Measurements from ENCODE around the gene TMC8. TPM values are rescaled to one million over a fixed set of nuclear protein-coding genes. Genes with fewer than 3 reads are reported as not detected.
A peak's percentile ranks its signal among the peaks of the same experiment; 100 is the strongest.
"Not testable (repeated sequence)": the region's sequence is repeated elsewhere in the genome, so short reads cannot be mapped to it uniquely, and the experiment has no call there.

Gene TMC8
- total RNA-seq, 6 donors from 2014 or later = 10.8 to 65.0 (median 33.8) TPM

DNA sequence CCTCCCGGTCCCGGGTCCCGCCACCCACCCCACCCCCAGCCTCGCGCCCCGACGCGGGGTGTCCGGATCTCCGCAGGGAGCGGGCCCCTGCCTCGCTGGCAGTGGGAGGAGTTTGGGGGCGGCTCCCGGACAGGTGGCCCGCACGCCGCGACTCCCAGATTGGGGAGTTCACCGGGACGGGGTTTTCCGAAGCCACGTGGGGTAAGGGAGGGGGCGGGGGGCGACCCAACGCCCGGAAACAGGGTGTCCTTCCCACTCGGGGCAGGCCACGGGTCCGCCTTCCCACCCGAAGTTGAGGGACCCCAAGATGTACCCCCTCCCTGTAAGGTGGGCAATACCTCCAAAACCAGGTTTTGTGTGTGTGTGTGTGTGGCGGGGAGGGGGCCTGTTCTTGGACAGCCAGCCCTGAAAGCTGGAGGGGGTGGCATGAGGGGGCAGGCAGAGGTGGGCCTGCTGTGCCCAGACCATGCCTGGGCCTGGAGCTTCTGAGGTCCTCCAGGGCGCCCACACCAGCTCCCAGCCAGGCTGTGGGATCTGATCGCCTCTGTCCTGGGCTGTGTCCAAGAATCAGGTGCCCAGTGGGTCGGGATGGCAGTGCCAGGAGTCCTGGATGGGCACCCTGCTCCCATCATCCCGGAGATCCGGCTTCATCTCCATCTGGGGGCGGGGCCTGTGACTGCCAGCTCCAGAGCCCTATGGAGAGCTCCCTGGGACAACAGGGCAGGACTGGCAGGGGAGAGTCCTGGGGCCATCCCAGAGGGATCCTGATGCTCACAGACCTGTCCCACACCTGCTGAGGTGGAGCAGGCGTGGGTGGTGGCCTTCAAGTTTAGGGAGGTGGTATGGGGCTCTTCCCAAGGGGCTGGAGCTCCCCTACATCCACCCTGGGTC is 38.6 kb downstream of the TMC8 start:
- H3K4me3 ChIP-seq = peak overlapping the region; percentile 67 to 95 (median 88)
- DNase-seq = peak; percentile 82 to 89
- H3K27me3 ChIP-seq = no peaks in the 10 kb centered on the region
- peak overlapping the region; percentile 95 for H3K27ac ChIP-seq
- no peaks in the 10 kb centered on the region for H3K9me3 ChIP-seq
- peak in 1 of 2 donors; percentile 18 for ATAC-seq (ENCODE audit: low FRiP score in 2 of 2)
- H3K36me3 ChIP-seq = peaks cover 0 to 31% (median 14%) of the 10 kb centered on the region in 4 donors
- 28 to 40% methylated on average over 1 to 6 of the region's 38 CpGs for WGBS, 2 donors
- TF ChIP-seq POLR2AphosphoS5 (IDR thresholded peaks at IDR 0.05) (no peak), CTCF (IDR thresholded peaks at IDR 0.05) (no peak), EP300 (IDR thresholded peaks at IDR 0.05) (no peak), POLR2A (IDR thresholded peaks at IDR 0.05) (no peak)
- peaks cover 48 to 59% (median 53%) of the 10 kb centered on the region in 4 donors for H3K4me1 ChIP-seq

DNA sequence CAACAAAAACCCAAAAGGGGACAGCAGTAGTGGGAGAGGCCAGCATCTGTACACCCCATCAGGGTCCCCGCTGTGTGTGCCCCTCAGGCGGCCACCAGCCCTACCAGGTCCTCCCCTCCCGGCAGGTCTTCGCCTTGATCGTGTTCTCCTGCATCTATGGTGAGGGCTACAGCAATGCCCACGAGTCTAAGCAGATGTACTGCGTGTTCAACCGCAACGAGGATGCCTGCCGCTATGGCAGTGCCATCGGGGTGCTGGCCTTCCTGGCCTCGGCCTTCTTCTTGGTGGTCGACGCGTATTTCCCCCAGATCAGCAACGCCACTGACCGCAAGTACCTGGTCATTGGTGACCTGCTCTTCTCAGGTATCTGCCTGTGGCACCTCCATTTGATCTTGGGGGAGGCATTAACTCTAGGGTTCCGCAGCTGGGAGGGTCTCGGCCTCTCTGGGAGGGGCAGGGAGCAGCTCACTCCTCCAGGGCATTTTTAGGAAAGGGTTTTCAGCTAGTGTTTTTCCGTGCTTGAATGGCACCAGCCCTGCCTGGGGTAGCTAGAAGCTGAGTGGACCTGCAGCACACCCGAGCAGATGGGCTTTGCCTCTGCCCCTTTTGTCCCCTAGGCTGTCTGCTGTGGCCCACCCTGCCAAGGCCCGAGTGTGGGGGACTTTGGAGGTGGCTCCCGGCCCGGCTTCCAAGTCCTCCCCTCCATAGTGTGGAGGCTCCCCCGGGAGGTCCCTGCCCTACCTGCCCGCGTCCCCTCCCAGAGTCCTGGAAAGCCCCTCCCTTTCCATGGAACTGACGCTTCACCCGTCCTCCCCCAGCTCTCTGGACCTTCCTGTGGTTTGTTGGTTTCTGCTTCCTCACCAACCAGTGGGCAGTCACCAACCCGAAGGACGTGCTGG is 40.4 kb downstream of the TMC8 start:
- no peak for ATAC-seq (ENCODE audit: low FRiP score in 2 of 2)
- 84 to 89% methylated on average over 17 to 31 of the region's 31 CpGs for WGBS, 2 donors
- TF ChIP-seq CTCF (IDR thresholded peaks at IDR 0.05) = no peak
- no peak for TF ChIP-seq EP300 (IDR thresholded peaks at IDR 0.05)
- TF ChIP-seq POLR2AphosphoS5 (IDR thresholded peaks at IDR 0.05) = no peak
- TF ChIP-seq POLR2A (IDR thresholded peaks at IDR 0.05) = no peak
- Histone ChIP-seq H3K27ac (peak overlapping the region; percentile 83 to 95 (median 93)), H3K4me1 (peaks cover 66 to 77% (median 71%) of the 10 kb centered on the region in 4 donors), H3K4me3 (no peak overlapping the region), H3K27me3 (no peaks in the 10 kb centered on the region), H3K9me3 (no peaks in the 10 kb centered on the region), H3K36me3 (peaks cover 0 to 31% (median 14%) of the 10 kb centered on the region in 4 donors)
- DNase-seq = no peak

- H3K9me3 ChIP-seq; ATAC-seq (ENCODE audit: low FRiP score in 2 of 2); DNase-seq; H3K27me3 ChIP-seq: not testable (repeated sequence)
- Histone ChIP-seq H3K36me3 (peaks cover 0 to 31% (median 14%) of the 10 kb centered on the region in 4 donors), H3K4me1 (peaks cover 74 to 85% (median 79%) of the 10 kb centered on the region in 4 donors), H3K27ac (peak overlapping the region; percentile 83 to 95 (median 92)), H3K4me3 (peak overlapping the region in 2 of 4 donors; percentile 1 to 24)
- WGBS, 2 donors = 78 to 87% methylated on average over 19 of the region's 19 CpGs
Measured at GRCh38 chr17:78171591-78172248, 41.1 kb downstream of the TMC8 start.

- WGBS, 2 donors = 26 to 28% methylated on average over 15 to 19 of the region's 19 CpGs
- peaks cover 77 to 91% (median 83%) of the 10 kb centered on the region in 4 donors for H3K4me1 ChIP-seq
Measured at GRCh38 chr17:78172249-78173051, 41.9 kb downstream of the TMC8 start.

More at GRCh38 chr17:78172249-78173051, 41.9 kb downstream of the TMC8 start:
- H3K4me3 ChIP-seq = peak overlapping the region in 2 of 4 donors; percentile 1 to 24
- ATAC-seq (ENCODE audit: low FRiP score in 2 of 2) = peak in 1 of 2 donors; percentile 29
- peak overlapping the region; percentile 83 to 95 (median 92) for H3K27ac ChIP-seq
- TF ChIP-seq POLR2AphosphoS5 (IDR thresholded peaks at IDR 0.05) (peak in 1 of 2 donors; percentile 75), POLR2A (IDR thresholded peaks at IDR 0.05) (peak in 1 of 4 donors; percentile 50), CTCF (IDR thresholded peaks at IDR 0.05) (no peak), EP300 (IDR thresholded peaks at IDR 0.05) (no peak)
- no peaks in the 10 kb centered on the region for H3K9me3 ChIP-seq
- DNase-seq = peak; percentile 84 to 88
- H3K27me3 ChIP-seq = no peaks in the 10 kb centered on the region
- peaks cover 0 to 31% (median 14%) of the 10 kb centered on the region in 4 donors for H3K36me3 ChIP-seq

Data from upper lobe of left lung (tissue), 6 donors.